ENCODE data around the gene SDE2.

The SDE2 gene

GRCh38 chr1:225945564-225945963, 53.6 kb downstream of the SDE2 start:
- no peak for TF ChIP-seq REST (IDR thresholded peaks at IDR 0.05; ENCODE audit: insufficient read depth in 1 of 2, low read depth in 2 of 2, low read length in 2 of 2)
- TF ChIP-seq POLR2AphosphoS5 (IDR thresholded peaks at IDR 0.05; ENCODE audit: low read depth, low read length), result no peak
- TF ChIP-seq FOXP2 (optimal IDR thresholded peaks at IDR 0.05; ENCODE audit: borderline replicate concordance, extremely low read depth, extremely low read length, insufficient read depth), result no peak
- TF ChIP-seq TAF1 (IDR thresholded peaks at IDR 0.05; ENCODE audit: borderline replicate concordance, insufficient read depth, low read length), result no peak
- TF ChIP-seq SIN3A (IDR thresholded peaks at IDR 0.05; ENCODE audit: borderline replicate concordance, insufficient read depth, low read length), result no peak

- no peak for TF ChIP-seq SIN3A (IDR thresholded peaks at IDR 0.05; ENCODE audit: borderline replicate concordance, insufficient read depth, low read length)
- no peak for TF ChIP-seq FOXP2 (optimal IDR thresholded peaks at IDR 0.05; ENCODE audit: borderline replicate concordance, extremely low read depth, extremely low read length, insufficient read depth)
- no peak for TF ChIP-seq POLR2AphosphoS5 (IDR thresholded peaks at IDR 0.05; ENCODE audit: low read depth, low read length)
- no peak for TF ChIP-seq TAF1 (IDR thresholded peaks at IDR 0.05; ENCODE audit: borderline replicate concordance, insufficient read depth, low read length)
- no peak for TF ChIP-seq REST (IDR thresholded peaks at IDR 0.05; ENCODE audit: insufficient read depth in 1 of 2, low read depth in 2 of 2, low read length in 2 of 2)
Observed at GRCh38 chr1:225944951-225945350, 54.2 kb downstream of the SDE2 start.

GRCh38 chr1:225944387-225944786, 54.8 kb downstream of the SDE2 start:
- no peak for TF ChIP-seq POLR2AphosphoS5 (IDR thresholded peaks at IDR 0.05; ENCODE audit: low read depth, low read length)
- TF ChIP-seq FOXP2 (optimal IDR thresholded peaks at IDR 0.05; ENCODE audit: borderline replicate concordance, extremely low read depth, extremely low read length, insufficient read depth), result no peak
- no peak for TF ChIP-seq REST (IDR thresholded peaks at IDR 0.05; ENCODE audit: insufficient read depth in 1 of 2, low read depth in 2 of 2, low read length in 2 of 2)
- no peak for TF ChIP-seq TAF1 (IDR thresholded peaks at IDR 0.05; ENCODE audit: borderline replicate concordance, insufficient read depth, low read length)
- TF ChIP-seq SIN3A (IDR thresholded peaks at IDR 0.05; ENCODE audit: borderline replicate concordance, insufficient read depth, low read length), result no peak

GRCh38 chr1:225943582-225943981, 55.6 kb downstream of the SDE2 start:
- TF ChIP-seq SIN3A (IDR thresholded peaks at IDR 0.05; ENCODE audit: borderline replicate concordance, insufficient read depth, low read length) (no peak), REST (IDR thresholded peaks at IDR 0.05; ENCODE audit: insufficient read depth in 1 of 2, low read depth in 2 of 2, low read length in 2 of 2) (no peak), POLR2AphosphoS5 (IDR thresholded peaks at IDR 0.05; ENCODE audit: low read depth, low read length) (no peak), TAF1 (IDR thresholded peaks at IDR 0.05; ENCODE audit: borderline replicate concordance, insufficient read depth, low read length) (no peak)

- TF ChIP-seq SIN3A (IDR thresholded peaks at IDR 0.05; ENCODE audit: borderline replicate concordance, insufficient read depth, low read length) (no peak), REST (IDR thresholded peaks at IDR 0.05; ENCODE audit: insufficient read depth in 1 of 2, low read depth in 2 of 2, low read length in 2 of 2) (no peak), TAF1 (IDR thresholded peaks at IDR 0.05; ENCODE audit: borderline replicate concordance, insufficient read depth, low read length) (no peak), POLR2AphosphoS5 (IDR thresholded peaks at IDR 0.05; ENCODE audit: low read depth, low read length) (no peak), FOXP2 (optimal IDR thresholded peaks at IDR 0.05; ENCODE audit: borderline replicate concordance, extremely low read depth, extremely low read length, insufficient read depth) (no peak)
Observed at GRCh38 chr1:225942574-225942973, 56.6 kb downstream of the SDE2 start.
